GM18517 (cell line): Measurements from ENCODE around the gene CYP4F8.
"Not testable (repeated sequence)": the region's sequence is repeated elsewhere in the genome, so short reads cannot be mapped to it uniquely, and the experiment has no call there.

Experiments used
- ATAC-seq: cut with Tn5 transposase; IDR thresholded peaks from one replicate; pipeline ENCODE4 v1.9.1; 2021; ENCODE audit warnings: mild to moderate bottlenecking, moderate library complexity; ENCODE audit not compliant: unreplicated experiment

Gene CYP4F8

DNA sequence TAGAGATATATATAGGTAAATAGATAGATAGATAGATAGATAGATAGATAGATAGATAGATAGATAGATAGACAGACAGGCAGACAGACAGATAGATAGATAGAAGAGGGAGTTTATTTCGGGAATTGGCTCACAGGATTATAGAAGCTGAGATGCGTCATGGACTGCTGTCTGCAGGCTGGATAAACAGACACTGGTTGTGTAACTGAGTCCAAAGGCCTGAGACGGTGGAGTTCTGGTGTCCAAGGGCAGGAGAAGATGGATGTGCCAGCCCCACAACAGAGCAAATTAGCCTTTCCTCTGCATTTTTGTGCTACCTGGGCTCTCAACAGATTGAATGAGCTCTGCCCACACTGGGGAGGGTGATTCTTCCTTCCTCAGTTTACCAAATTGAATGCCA lies 28.4 kb downstream of the CYP4F8 start:
- ATAC-seq: no peak

DNA sequence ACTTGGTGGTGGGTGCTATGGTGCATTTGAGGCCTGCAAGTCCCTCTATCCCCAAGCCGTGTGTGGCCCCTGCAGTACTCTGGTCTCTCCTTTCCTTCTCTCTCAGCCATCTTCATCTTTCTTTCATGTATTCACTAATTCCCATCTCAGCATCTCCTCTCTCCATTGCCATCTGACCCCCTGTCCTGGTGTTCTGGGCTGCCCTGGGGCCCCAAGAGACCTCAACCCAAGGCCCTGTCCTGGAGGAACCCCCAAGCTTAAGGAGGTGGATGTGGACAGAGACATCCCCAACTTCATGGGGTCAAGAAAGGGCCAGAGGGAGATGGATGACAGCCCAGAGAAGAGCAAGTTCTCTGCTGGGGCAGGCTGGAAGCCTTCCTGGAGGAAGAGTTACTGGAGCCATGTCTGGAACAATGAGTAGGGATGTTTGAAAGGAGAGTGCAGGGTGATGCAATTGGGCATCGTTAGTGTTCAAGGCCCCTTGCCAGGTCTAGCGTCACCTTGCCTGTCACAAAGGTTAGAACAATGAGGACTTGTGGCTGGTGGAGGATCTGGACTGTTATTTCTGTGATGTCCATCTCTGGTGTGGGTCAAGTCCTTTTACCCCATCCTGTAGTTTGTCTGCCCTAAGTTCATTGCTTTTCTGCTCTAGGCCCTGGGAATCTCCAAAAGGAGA lies 29.2 kb downstream of the CYP4F8 start:
- no peak for ATAC-seq

DNA sequence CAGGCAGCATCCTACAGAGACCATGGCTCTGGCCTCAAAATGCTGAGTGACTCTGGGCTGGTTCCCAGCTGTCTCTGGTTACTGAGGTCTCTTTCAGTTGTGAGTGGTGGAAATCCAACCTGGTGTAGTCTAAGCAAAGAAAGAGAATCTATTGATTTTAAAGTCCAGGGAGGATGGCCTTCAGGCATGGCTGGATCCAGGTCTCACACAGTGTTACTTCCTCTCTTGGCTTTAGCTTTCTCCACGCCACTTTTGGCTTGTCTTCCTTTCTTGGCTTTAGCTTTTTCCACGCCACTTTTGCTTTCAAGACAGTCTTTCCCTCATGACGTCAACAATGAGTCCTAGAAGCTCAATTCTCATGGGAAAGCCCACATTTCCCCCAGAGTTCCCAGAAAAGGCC lies 29.8 kb downstream of the CYP4F8 start:
- no peak for ATAC-seq

DNA sequence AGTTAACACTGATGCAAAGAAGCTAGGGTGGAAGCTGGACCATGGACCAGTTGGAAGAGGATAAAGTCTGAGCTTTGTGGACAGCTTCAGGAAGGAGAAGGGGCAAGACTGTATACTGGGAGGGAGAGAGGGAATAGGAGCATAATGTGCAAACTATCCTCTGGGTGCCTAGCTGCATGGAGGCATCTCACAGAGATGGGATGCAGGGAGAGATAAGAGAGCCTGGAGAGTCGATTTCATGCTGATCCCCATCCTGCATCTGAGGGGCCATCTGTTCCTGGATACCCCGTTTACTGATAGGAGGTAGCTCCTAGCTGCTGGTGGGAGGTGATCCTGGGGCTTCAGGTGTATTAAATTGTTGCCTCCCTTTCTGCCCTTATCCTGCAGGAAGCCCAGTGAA lies 34.5 kb downstream of the CYP4F8 start:
- no peak for ATAC-seq

DNA sequence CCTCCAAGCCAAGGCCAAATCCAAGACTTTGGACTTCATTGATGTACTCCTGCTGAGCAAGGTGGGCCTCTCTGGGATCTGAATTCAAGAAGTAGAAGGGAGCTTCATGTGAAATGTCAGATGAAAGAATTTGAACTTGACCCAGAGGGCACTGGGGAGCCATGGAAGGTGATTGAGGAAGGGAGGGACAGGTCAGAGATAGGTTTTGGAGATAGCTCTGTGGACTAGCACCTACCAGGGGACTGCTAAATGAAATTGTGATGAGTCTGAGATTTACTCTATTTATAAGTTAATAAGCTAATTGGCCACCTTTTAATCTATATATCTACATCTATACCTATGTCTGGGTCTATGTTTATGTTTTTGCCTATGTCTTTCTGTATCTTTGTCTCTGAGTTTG lies 35.1 kb downstream of the CYP4F8 start:
- not testable (repeated sequence) for ATAC-seq

DNA sequence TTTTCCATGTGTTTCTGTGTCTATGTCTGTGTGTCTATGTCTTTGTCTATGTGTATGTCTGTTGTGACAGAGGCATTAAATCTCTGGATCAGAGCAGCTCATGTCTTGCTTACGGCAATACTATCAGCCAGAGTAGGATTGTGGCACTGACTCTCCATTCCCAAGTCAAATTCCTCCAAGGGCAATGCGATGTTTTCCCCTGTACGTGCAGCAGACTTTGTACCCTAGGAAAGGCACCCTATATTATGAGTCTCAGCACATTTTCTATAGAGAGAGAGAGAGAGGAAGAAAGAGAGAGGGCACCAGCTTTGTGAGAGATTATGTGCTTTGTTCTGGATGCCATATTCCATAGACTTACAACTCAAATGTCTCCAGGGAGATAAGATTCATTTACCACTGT lies 36.8 kb downstream of the CYP4F8 start:
- no peak for ATAC-seq

DNA sequence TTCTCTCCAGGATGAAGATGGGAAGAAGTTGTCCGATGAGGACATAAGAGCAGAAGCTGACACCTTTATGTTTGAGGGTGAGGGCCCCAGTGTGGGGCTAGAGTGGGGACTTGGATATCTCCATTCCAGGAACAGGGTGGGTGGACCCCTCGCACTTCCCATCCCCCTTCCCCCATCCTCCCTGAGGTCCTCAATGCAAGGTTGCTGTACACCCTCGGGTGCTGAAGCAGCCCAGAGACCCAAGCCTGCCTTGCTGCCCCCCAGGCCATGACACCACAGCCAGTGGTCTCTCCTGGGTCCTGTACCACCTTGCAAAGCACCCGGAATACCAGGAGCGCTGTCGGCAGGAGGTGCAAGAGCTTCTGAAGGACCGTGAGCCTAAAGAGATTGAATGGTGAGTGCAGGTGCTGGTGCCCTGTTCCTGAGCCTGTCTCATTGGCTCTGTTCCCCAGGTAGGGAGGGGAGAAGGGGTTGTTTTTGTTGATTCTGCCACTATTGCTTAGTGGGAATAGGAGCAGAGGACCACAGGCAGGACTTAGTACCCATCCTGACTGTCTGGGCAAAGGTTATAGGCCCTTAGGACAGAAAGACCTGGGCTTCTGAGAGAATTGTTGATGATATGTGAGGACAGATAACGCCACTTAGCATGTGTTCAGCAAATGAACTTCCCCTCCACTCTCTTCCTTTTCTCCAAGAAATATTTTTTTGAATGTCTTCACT lies 37.7 kb downstream of the CYP4F8 start:
- ATAC-seq: no peak

DNA sequence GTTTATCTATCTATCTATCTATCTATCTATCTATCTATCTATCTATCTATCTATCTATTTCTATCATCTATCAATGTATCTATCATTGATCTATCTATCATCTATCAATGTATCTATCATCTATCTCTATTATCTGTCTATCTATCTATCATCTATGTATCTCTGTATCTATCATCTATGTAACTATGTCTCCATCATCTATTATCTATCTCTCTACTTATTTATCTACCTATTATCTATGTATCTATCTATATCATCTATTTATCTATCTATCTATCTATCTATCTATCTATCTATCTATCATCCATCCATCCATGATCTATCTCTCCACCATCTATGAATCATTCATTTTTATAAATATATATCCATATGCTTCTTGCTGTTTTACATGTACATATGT lies 41.4 kb downstream of the CYP4F8 start:
- ATAC-seq: no peak

DNA sequence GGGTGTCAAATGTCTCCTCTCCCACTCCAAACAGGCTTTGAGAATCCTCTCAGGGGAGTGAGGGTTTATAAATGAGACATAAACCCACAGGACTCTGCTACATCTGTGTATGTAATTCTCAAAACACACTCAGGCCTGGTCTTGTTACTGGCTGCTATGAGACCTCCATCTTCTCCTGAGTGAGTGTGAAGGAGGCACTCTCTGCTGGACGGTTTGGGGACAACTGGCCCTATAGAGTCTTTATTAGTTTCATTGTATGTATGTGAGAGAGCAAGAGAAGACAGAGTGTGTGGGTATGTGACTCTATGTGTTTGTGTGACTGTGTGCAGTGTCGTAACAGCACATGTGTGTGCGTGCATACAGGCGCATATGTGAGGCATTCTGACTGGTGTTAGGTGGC lies 48.2 kb downstream of the CYP4F8 start:
- ATAC-seq: no peak

DNA sequence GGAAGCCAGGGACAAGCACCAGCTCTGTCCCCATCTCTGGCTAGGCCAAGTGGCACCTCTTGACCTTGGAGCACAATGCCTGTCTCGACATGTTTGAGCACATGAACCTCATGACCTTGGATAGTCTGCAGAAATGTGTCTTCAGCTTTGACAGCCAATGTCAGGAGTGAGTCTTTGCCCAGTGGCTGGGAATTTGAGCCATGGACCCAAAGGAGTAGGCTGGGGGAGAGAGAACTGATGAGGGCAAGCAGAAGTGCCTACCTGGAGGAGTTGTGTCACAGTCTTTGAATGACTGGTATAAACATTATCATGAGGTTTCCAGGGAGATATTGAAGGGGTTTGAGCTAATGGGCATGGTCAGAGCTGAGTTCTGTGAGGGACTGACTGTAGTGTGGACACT lies 51.2 kb downstream of the CYP4F8 start:
- ATAC-seq: no peak

DNA sequence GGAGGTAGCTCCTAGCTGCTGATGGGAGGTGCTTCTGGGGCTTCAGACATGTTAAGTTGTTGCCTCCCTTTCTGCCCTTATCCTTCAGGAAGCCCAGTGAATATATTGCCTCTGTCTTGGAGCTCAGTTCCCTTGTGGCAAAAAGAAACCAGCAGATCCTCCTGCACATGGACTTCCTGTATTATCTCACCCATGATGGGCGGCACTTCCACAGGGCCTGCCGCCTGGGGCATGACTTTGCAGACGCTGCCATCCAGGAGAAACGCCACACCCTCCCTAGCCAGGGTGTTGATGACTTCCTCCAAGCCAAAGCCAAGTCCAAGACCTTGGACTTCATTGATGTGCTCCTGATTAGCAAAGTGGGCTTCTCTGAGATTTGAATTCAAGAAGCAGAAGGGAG lies 51.9 kb downstream of the CYP4F8 start:
- ATAC-seq: no peak

DNA sequence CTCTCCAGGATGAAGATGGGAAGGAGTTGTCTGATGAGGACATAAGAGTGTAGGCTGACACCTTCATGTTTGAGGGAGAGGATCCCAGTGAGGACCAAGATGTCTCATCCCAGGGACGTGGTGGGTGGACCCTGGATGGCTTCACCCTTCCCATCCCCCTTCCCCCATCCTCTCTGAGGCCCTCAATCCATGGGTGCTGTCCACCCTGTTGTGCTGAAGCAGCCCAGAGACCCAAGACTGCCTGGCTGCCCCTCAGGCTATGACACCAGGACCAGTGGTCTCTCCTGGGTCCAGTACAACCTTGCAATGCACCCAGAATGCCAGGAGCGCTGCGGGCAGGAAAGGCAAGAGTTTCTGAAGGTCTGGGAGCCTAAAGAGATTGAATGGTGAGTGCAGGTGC lies 54.4 kb downstream of the CYP4F8 start:
- no peak for ATAC-seq

DNA sequence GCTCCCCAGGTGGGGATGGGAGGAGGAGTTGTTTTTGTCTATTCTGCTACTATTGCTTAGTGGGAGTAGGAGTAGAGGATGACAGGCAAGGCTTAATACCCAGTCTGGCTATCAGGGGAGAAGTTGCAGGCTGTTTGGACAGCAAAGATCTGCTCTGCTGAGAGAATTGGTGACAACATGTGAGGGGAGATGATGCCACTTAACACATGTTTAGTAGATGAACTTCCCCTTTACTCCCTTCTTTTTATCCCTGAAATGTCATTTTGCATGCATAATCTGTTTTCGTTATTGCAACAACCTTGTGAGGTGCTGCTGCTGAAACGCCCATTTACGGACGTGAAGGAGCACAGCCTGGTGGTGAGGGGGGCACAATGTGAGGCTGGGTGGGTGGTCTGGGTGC lies 54.9 kb downstream of the CYP4F8 start:
- no peak for ATAC-seq

DNA sequence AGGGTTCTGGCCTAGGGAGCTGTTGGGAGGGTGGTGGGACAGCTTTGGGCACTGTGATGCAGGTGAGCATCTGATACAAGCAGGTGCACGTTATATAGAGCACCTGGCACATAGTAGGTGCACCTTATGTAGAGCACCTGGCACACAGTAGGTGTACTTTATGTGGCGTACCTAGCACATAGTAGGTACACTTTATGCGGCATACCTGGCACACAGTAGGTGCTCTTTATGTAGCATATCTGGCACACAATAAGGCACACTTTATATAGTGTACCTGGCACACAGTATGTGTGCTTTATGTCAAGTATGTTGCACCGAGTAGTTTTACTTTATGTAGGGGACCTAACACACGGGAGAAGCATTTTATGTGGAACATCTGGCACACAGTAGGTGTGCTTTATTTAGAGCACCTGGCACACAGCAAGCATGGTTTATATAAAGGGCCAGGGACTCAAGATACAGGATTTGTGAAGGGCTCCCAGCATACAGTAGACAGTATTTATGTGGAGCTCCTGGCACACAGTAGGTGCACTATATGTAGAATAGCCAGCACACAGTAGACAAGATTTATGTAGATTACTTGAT lies 56.3 kb downstream of the CYP4F8 start:
- no peak for ATAC-seq

DNA sequence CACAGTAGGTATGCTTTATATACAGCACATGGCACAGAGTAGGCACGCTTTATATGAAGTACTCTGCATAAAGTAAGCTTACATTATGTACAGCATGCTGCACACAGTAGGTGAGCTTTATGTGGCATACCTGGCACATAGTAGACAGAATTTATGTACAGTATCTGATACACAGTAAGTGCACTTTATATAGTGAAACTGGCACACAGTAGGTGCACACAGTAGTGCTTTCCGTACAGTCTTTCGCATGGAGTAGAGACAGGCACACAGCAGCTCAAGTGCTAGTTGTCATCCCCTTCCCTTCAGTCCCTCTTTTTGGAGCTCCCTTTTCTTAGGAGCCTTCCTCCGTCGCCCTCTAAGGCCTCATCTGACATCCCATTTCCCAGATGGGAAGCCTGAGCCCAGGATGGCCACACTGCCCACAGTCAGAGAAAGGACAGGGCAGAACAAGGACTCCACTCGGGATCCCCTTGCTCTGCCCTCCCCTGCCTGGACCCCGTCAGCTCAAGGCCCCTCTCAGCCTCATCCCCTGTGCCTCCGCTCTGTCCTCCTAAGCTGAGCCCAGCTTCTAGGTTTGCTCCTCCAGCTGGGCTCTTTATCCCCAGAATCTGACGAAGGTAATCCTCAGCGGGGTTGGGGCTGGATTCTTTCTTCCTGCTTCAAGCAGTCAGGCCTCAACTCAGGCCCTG lies 57.0 kb downstream of the CYP4F8 start:
- ATAC-seq: no peak

DNA sequence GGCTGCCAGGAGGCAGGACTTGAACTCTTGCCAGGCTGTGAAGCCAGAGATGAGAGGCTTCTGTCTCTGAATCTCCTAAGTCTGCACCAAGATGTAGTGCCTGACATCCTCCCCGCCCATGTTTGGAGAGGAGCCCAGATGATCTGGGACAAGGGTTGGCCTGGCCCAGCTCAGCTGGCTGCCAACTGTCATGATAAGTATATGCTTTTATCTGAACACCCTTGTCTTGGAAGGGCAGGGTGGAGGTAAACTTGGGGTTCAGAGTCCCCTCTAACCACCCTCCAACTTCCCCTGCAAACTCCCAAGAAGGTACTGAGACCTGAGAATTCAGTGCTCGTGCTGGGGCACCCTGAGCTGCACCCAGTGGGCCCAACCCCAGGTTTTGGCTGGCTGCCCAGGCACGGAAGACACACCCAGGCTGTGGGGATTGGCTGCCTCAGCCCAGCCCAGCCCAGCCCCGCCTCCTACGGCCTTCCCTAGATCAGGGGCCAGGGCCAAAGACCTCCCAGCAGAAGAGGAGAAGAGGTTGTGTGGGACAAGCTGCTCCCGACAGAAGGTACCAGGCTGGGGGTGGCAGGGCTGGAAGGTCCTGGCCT lies 57.7 kb downstream of the CYP4F8 start, which contains the start of gene CYP4F12:
Gene CYP4F12, plus strand, starts transcription at position 508 of the 596 bp plus-strand sequence. CDS start 443 bp downstream, outside the sequence.
- ATAC-seq: no peak

DNA sequence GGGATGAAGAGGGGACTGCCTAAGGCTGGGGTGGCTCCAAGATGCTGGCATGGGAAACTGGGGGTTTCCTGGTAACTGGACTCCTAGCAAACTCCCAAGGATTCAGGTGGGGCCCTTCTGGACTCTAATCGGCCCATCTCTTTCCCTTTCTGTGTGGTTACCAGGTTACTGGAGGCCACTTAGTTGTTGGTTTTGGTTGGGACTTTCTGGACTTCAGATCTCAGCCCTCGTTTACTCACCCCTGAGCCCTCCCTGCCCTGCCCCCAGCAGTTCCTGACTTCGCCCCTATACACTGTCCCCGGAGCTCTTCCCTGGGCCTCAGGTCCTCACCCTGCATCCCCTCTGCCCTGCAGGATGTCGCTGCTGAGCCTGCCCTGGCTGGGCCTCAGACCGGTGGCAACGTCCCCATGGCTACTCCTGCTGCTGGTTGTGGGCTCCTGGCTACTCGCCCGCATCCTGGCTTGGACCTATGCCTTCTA lies 58.2 kb downstream of the CYP4F8 start:
- ATAC-seq: no peak

DNA sequence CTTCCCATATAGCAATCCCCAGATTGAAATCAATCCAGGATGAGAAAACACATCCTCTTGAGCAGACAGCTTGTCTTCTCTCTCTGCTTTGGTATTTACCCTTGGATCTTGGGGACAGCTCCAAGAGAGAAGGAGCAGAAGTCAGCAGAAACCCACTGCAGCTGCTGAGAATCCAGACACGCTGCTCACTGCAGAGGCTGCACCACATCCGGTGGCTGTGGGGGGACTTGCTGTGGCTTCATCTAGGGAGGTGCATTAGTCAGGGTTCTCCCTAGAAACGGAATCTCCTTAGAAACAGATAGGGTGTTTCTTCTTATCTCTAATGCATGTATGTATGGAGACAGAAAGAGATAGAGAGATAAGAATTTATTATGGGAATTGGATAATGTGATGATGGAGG lies 60.5 kb downstream of the CYP4F8 start:
- ATAC-seq: no peak

DNA sequence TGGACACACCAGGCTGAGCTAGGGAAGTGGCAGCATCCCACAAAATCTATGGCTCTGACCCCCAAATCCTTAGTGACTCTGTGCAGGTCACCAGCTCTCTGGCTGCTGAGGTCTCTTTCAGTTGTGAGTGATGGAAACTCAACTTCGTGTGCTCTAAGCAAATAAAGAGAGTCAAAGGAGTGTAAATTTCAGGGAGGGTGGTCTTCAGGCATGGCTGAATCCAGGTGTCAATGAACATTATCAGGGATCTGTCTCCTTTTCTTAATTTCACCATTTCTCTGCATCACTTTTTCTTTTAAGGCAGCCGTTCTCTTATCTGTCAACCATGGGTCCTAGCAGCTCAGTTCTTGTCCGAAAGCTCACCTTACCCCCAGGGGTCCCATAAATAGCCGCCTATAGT lies 64.1 kb downstream of the CYP4F8 start:
- no peak for ATAC-seq

DNA sequence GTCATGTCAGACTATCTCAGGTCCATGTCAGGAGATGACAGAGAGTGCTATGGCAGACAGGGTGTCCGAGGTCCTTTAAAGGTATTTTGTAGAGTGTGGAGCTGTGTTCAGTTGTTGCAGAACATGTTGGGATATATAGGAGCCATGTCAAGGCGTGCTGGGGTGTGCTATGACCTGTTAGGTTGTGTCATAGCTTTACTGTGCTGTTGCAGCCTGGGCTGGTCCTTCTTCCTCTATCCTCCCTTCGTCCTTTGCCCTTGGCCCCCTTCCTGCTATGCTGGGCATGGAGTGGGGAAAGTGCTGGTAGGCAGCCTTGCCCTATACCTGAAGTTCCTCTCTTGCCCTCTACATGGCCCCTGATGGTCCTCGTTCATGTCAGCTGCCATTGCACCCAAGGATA lies 64.8 kb downstream of the CYP4F8 start:
- not testable (repeated sequence) for ATAC-seq
